Stimulated activated memory B cell treated with anti-CD40 and anti-IgM and Interleukin-4, amounts not matched to agents 10 μg/mL and 1 μg/mL and 100 μg/mL, for 72 hours (primary cell): ENCODE data around the gene POLR2F.

Source experiments
- ATAC-seq: fragments of 150-1000 bp; cut with Tn5 transposase; 2 replicates; pipeline ENCODE4 v1.10.0; 2021
- H3K27ac Mint-ChIP-seq: one replicate; pipeline ENCODE4 v1.8.0; 2022; ENCODE audit warnings: mild to moderate bottlenecking, mixed read lengths
- H3K27me3 Mint-ChIP-seq: one replicate; pipeline ENCODE4 v1.8.0; 2022; ENCODE audit warnings: mixed read lengths
- H3K36me3 Mint-ChIP-seq: one replicate; pipeline ENCODE4 v1.8.0; 2022; ENCODE audit warnings: mixed read lengths
- H3K4me1 Mint-ChIP-seq: one replicate; pipeline ENCODE4 v1.8.0; 2022; ENCODE audit warnings: mixed read lengths
- H3K4me3 Mint-ChIP-seq: one replicate; pipeline ENCODE4 v1.8.0; 2022; ENCODE audit warnings: mild to moderate bottlenecking, moderate library complexity, mixed read lengths
- H3K9me3 Mint-ChIP-seq: one replicate; pipeline ENCODE4 v1.8.0; 2022; ENCODE audit warnings: mixed read lengths

The POLR2F gene

GRCh38 chr22:37918580-37919270 is 34.8 kb upstream of the POLR2F start:
- Mint-ChIP-seq H3K27ac (peak overlapping the region; percentile 44), H3K4me3 (no peak overlapping the region), H3K27me3 (no peaks in the 10 kb centered on the region), H3K4me1 (peaks cover 21% of the 10 kb centered on the region), H3K9me3 (no peaks in the 10 kb centered on the region), H3K36me3 (peaks cover 19% of the 10 kb centered on the region)
- no peak for ATAC-seq

- ATAC-seq, result no peak
- Mint-ChIP-seq H3K36me3 (peaks cover 19% of the 10 kb centered on the region), H3K27ac (peak overlapping the region; percentile 78), H3K9me3 (no peaks in the 10 kb centered on the region), H3K4me3 (peak overlapping the region; percentile 57), H3K4me1 (peaks cover 21% of the 10 kb centered on the region), H3K27me3 (no peaks in the 10 kb centered on the region)
These were observed 33.4 kb upstream of the POLR2F start for GRCh38 chr22:37920126-37920525.

GRCh38 chr22:37922191-37922590 is 31.3 kb upstream of the POLR2F start:
- ATAC-seq, result no peak
- H3K4me3 Mint-ChIP-seq, result no peak overlapping the region
- no peaks in the 10 kb centered on the region for H3K27me3 Mint-ChIP-seq
- H3K27ac Mint-ChIP-seq, result no peak overlapping the region
- peaks cover 11% of the 10 kb centered on the region for H3K36me3 Mint-ChIP-seq
- H3K4me1 Mint-ChIP-seq, result peaks cover 21% of the 10 kb centered on the region
- H3K9me3 Mint-ChIP-seq, result no peaks in the 10 kb centered on the region

- Mint-ChIP-seq H3K4me3 (no peak overlapping the region), H3K9me3 (no peaks in the 10 kb centered on the region), H3K27ac (no peak overlapping the region), H3K4me1 (peaks cover 9% of the 10 kb centered on the region), H3K36me3 (peaks cover 27% of the 10 kb centered on the region), H3K27me3 (no peaks in the 10 kb centered on the region)
- no peak for ATAC-seq
These were observed 29.6 kb upstream of the POLR2F start for GRCh38 chr22:37923927-37924326.

GRCh38 chr22:37924386-37925065 is 29.0 kb upstream of the POLR2F start:
- Mint-ChIP-seq H3K9me3 (no peaks in the 10 kb centered on the region), H3K27me3 (no peaks in the 10 kb centered on the region), H3K27ac (no peak overlapping the region), H3K4me3 (no peak overlapping the region), H3K36me3 (peaks cover 32% of the 10 kb centered on the region), H3K4me1 (peaks cover 9% of the 10 kb centered on the region)
- ATAC-seq, result no peak

GRCh38 chr22:37925330-37925729 is 28.2 kb upstream of the POLR2F start:
- H3K27ac Mint-ChIP-seq, result no peak overlapping the region
- H3K9me3 Mint-ChIP-seq, result no peaks in the 10 kb centered on the region
- no peak overlapping the region for H3K4me3 Mint-ChIP-seq
- no peaks in the 10 kb centered on the region for H3K27me3 Mint-ChIP-seq
- no peak for ATAC-seq
- peaks cover 6% of the 10 kb centered on the region for H3K4me1 Mint-ChIP-seq
- peaks cover 28% of the 10 kb centered on the region for H3K36me3 Mint-ChIP-seq

GRCh38 chr22:37925767-37926166 is 27.7 kb upstream of the POLR2F start:
- Mint-ChIP-seq H3K36me3 (peaks cover 26% of the 10 kb centered on the region), H3K4me3 (no peak overlapping the region), H3K27me3 (no peaks in the 10 kb centered on the region), H3K27ac (no peak overlapping the region), H3K9me3 (no peaks in the 10 kb centered on the region), H3K4me1 (peaks cover 9% of the 10 kb centered on the region)
- ATAC-seq, result peak; percentile 47

GRCh38 chr22:37926358-37926757 is 27.1 kb upstream of the POLR2F start:
- no peak overlapping the region for H3K4me3 Mint-ChIP-seq
- H3K4me1 Mint-ChIP-seq, result peaks cover 10% of the 10 kb centered on the region
- no peaks in the 10 kb centered on the region for H3K9me3 Mint-ChIP-seq
- H3K36me3 Mint-ChIP-seq, result peaks cover 26% of the 10 kb centered on the region
- ATAC-seq, result no peak
- no peak overlapping the region for H3K27ac Mint-ChIP-seq
- no peaks in the 10 kb centered on the region for H3K27me3 Mint-ChIP-seq

- no peaks in the 10 kb centered on the region for H3K27me3 Mint-ChIP-seq
- peaks cover 17% of the 10 kb centered on the region for H3K4me1 Mint-ChIP-seq
- no peak overlapping the region for H3K4me3 Mint-ChIP-seq
- H3K27ac Mint-ChIP-seq, result no peak overlapping the region
- no peak for ATAC-seq
- no peaks in the 10 kb centered on the region for H3K9me3 Mint-ChIP-seq
- peaks cover 31% of the 10 kb centered on the region for H3K36me3 Mint-ChIP-seq
These were observed 26.5 kb upstream of the POLR2F start for GRCh38 chr22:37926771-37927636.

GRCh38 chr22:37927637-37927936 is 25.9 kb upstream of the POLR2F start:
- H3K4me1 Mint-ChIP-seq, result peaks cover 20% of the 10 kb centered on the region
- H3K36me3 Mint-ChIP-seq, result peaks cover 36% of the 10 kb centered on the region

GRCh38 chr22:37929390-37929789 is 24.1 kb upstream of the POLR2F start:
- Mint-ChIP-seq H3K4me1 (peaks cover 37% of the 10 kb centered on the region), H3K9me3 (no peaks in the 10 kb centered on the region), H3K27ac (no peak overlapping the region), H3K4me3 (no peak overlapping the region), H3K27me3 (no peaks in the 10 kb centered on the region), H3K36me3 (peaks cover 35% of the 10 kb centered on the region)
- no peak for ATAC-seq

More at GRCh38 chr22:37927637-37927936, 25.9 kb upstream of the POLR2F start:
- Mint-ChIP-seq H3K27me3 (no peaks in the 10 kb centered on the region), H3K27ac (no peak overlapping the region), H3K9me3 (no peaks in the 10 kb centered on the region), H3K4me3 (no peak overlapping the region)
- ATAC-seq, result no peak

- no peak overlapping the region for H3K4me3 Mint-ChIP-seq
- ATAC-seq, result peak; percentile 28
- H3K36me3 Mint-ChIP-seq, result peaks cover 35% of the 10 kb centered on the region
- H3K27me3 Mint-ChIP-seq, result no peaks in the 10 kb centered on the region
- H3K27ac Mint-ChIP-seq, result no peak overlapping the region
- peaks cover 37% of the 10 kb centered on the region for H3K4me1 Mint-ChIP-seq
- H3K9me3 Mint-ChIP-seq, result no peaks in the 10 kb centered on the region
These were observed 23.1 kb upstream of the POLR2F start for GRCh38 chr22:37930270-37930951.

GRCh38 chr22:37930952-37931440 is 22.5 kb upstream of the POLR2F start:
- peaks cover 37% of the 10 kb centered on the region for H3K4me1 Mint-ChIP-seq
- no peak overlapping the region for H3K4me3 Mint-ChIP-seq
- H3K36me3 Mint-ChIP-seq, result peaks cover 35% of the 10 kb centered on the region
- ATAC-seq, result no peak
- no peaks in the 10 kb centered on the region for H3K9me3 Mint-ChIP-seq
- no peak overlapping the region for H3K27ac Mint-ChIP-seq
- H3K27me3 Mint-ChIP-seq, result no peaks in the 10 kb centered on the region

GRCh38 chr22:37931893-37932389 is 21.6 kb upstream of the POLR2F start:
- ATAC-seq, result no peak

GRCh38 chr22:37932401-37932800 is 21.1 kb upstream of the POLR2F start:
- no peak for ATAC-seq
- Mint-ChIP-seq H3K4me3 (no peak overlapping the region), H3K36me3 (peaks cover 36% of the 10 kb centered on the region), H3K4me1 (peaks cover 37% of the 10 kb centered on the region), H3K27me3 (no peaks in the 10 kb centered on the region), H3K9me3 (no peaks in the 10 kb centered on the region), H3K27ac (no peak overlapping the region)

More at GRCh38 chr22:37931893-37932389, 21.6 kb upstream of the POLR2F start:
- H3K36me3 Mint-ChIP-seq, result peaks cover 35% of the 10 kb centered on the region
- H3K27me3 Mint-ChIP-seq, result no peaks in the 10 kb centered on the region
- H3K9me3 Mint-ChIP-seq, result no peaks in the 10 kb centered on the region
- no peak overlapping the region for H3K4me3 Mint-ChIP-seq
- peak overlapping the region; percentile 54 for H3K27ac Mint-ChIP-seq
- H3K4me1 Mint-ChIP-seq, result peaks cover 37% of the 10 kb centered on the region
